GM19467 (cell line): Measurements from ENCODE around the gene APH1A.
"Not testable (repeated sequence)": the region's sequence is repeated elsewhere in the genome, so short reads cannot be mapped to it uniquely, and the experiment has no call there.

Source experiments
- ATAC-seq: cut with Tn5 transposase; IDR thresholded peaks from one replicate; pipeline ENCODE4 v1.9.1; 2021; ENCODE audit warnings: mild to moderate bottlenecking, moderate library complexity; ENCODE audit not compliant: unreplicated experiment

APH1A gene

DNA sequence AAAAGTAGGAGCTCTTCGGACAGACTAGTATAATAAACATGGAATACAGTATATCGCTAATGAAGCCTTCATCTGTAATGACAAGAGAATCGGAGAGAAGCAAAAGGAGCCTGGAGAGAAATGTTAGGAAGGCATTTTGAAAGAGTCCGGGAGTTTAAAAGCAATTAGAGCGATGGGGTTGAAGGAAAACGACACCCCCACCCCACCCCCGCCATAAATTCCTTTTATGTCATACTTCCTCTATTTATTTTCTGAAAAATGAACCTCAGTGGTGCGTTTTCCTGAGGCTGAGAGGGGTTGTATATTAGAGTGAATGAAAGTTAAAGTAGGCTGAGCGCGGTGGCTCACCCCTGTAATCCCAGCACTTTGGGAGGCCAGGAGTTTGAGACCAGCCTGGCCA, 635 bp upstream of the APH1A start:
- no peak for ATAC-seq

DNA sequence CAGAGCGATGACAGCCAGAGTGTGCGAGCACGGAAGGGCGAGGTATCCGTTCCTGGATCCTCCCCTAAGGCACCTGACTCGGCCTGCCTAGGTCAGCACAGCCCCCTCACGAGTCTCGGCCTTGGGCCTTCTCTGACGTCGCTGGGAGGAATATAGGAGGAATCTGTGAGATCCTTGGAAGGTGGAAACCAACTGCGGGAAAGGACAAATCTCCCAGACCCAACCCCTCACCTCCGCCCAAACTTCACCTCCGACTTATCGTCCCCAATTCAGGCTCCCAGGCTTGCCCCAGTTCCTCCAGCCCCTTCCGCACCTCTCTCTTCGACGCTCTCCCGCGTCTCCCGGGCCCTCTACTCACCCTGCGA, 494 bp downstream of the APH1A start:
- ATAC-seq: no peak

DNA sequence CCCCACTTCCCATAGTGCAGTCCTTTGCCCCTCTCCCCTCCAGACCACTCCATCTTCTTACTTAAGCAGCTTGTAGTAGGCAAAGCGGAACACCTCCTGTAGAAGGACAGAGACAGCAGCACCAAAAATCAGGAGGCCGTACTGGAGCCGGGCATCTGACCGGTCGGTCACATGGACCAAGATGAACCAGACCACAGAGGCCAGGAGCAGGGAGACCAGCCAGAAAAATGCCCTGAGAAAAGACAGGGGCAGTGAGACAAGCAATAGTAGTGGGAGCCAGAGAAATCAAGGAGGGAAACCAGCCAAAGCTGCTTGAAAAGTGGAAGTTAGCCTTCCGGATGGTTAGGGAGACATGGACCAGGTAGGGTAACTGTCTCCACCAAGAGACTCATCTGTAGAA, 920 bp downstream of the APH1A start:
- ATAC-seq: no peak

DNA sequence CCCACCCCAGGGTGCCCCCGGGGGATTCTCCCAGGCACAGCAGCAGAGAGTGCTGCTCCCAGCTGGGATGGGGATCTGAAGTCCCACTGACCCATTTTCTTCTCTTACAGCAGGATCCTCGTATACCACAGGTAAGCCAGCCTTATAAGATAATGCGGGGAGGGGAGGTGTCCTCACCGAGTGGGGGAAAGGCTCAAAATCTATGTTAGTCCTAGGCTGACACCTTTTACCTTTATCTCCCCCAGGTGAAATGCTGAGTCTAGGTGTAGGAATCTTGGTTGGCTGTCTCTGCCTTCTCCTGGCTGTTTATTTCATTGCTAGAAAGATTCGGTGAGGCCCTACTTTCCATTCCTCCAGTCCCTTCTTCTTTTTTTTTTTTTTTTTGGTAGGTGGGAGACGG, 5.3 kb downstream of the APH1A start:
- no peak for ATAC-seq

DNA sequence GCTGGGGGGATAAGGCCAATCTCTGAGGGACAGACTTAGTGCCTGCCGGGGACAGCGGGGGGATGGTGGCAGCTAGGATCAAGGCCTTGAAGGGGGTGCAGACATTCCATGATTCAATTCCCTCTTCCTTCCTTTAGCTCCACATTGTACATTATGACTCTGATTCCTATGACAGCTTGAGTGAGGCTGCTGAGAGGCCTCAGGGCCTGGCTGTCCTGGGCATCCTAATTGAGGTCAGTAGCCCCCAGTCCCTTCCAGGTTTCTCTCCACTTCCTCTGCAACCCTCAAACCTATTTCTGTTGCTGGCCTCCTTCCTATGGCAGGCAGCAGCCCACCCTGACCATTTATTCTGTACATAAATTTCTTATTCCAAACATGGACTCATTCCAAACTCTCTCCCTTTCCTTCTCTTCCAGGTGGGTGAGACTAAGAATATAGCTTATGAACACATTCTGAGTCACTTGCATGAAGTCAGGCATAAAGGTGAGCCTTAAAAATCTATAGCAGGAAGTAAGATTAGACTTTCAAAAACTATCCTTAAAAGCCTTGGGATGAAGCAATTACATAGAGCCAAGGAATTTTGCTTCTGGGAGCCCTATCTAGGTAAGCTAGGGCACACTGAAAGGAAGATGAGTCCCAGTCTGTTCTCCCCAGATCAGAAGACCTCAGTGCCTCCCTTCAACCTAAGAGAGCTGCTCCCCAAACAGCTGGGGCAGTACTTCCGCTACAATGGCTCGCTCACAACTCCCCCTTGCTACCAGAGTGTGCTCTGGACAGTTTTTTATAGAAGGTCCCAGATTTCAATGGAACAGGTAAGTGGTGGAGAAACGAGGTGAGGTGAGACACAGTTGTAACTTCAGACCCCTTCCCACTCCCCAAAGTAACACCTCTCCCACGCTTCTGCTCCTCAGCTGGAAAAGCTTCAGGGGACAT, 6.2 kb downstream of the APH1A start:
- ATAC-seq: no peak

DNA sequence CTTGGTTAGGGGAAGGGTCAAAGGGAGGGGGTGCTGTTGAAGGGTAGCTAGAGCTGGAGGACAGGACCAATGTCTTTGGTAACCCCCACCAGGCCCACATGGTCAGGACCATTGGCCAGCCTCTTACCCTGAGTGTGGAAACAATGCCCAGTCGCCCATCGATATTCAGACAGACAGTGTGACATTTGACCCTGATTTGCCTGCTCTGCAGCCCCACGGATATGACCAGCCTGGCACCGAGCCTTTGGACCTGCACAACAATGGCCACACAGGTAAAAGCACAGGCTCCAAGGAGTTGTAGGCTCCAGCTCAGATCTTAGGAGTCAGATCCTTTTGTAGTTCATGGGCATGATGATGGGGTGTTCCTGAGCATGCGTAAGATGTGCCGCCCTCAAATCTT, 7.4 kb downstream of the APH1A start:
- ATAC-seq: no peak

DNA sequence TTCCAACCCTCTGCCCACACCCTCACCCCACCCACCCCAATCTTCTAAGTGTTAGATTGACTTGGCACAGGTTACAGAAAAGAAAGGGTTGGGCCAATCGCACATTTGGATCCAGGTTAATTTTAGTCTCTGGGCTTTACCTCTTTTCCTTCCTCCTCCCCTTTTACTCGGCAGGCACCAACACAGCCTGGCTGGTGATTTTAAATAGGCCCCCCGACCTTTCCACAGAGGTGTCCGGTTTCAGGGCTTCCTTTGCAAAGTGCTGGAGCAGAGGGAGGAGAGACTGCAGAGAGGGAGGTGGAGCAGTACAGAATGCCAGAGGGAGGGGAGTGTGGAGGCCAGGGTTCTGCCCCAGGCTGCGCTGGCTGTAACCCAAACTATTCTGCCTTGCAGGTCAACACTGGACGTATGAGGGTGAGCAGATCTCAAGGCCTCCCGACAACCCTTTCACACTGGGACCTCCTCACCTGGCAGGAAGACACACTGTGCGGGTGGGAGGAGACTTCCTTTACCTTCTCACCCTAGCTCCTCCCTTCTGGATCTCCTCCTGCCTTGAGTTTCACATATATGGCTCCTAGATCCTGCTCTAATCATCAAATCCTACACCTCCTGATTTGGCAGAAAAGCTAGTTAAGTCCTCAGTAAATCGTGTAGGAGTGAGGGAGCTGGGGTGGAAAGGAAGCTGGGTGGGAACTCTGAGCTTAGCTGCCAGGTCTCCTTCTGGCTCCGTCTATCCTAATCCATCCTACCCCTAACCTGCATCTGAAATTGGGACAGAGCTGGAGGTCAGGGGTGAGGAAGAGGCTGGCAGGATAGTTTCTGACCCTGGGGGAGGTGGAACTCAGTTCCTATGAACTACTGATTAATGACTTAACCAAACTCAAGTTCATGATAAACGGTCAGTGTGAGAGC, 8.8 kb downstream of the APH1A start:
- ATAC-seq: no peak

DNA sequence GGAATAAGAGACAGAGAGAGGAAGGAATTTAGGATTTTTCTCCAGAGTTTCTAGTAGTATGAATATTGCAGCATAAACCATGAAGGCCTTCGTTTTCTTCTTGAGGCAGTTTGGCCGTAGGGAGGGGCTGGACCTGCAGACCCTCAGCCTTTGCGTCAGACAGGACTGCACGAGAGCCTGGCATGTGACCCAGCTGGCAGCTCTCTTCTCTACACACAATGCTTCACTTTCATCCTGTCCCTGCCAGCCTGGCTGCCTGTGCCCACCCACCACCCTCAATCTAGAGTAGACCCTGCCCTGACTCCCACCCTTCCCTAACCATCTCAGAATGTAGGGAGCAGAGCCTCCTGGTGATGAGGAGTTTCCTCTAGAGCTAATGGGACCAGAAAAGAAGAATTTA, 9.6 kb downstream of the APH1A start:
- no peak for ATAC-seq

DNA sequence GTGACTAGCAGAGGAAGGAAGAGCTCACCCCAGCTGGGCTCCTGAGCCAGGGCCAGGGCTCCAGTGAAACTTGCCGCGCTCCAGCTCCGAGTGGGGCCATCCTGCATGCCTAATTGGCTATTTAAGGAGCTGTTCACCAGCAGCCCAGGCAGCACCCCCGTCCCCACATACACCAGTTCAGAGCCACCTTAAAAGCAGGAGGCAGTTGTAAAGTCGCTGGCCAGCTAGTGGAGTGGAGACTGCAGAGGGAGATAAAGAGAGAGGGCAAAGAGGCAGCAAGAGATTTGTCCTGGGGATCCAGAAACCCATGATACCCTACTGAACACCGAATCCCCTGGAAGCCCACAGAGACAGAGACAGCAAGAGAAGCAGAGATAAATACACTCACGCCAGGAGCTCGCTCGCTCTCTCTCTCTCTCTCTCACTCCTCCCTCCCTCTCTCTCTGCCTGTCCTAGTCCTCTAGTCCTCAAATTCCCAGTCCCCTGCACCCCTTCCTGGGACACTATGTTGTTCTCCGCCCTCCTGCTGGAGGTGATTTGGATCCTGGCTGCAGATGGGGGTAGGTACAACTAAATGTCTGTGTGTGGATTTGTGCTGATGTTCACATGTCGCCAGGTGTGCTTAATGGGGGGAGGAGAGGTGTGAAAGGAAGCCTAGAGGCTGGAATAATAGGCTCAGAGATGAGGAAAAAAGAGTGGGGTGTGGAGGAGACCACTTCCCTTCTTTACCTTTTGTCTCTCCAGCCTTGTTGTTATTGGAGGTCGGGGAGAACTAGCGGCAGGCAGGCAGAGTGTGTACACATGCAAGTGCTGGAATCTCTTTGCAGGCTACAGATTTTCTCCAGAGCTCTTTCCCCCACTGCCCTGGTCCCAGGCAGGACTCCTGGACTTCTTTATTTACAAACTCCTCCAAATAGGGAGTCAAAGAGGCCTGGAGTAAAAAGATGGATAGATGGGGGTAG, 10.9 kb downstream of the APH1A start, which contains the start of gene CA14:
Gene CA14 (plus strand): TSS at position 151 of the 962 bp plus-strand sequence. CDS start 355 bp downstream, at position 506.
- no peak for ATAC-seq

DNA sequence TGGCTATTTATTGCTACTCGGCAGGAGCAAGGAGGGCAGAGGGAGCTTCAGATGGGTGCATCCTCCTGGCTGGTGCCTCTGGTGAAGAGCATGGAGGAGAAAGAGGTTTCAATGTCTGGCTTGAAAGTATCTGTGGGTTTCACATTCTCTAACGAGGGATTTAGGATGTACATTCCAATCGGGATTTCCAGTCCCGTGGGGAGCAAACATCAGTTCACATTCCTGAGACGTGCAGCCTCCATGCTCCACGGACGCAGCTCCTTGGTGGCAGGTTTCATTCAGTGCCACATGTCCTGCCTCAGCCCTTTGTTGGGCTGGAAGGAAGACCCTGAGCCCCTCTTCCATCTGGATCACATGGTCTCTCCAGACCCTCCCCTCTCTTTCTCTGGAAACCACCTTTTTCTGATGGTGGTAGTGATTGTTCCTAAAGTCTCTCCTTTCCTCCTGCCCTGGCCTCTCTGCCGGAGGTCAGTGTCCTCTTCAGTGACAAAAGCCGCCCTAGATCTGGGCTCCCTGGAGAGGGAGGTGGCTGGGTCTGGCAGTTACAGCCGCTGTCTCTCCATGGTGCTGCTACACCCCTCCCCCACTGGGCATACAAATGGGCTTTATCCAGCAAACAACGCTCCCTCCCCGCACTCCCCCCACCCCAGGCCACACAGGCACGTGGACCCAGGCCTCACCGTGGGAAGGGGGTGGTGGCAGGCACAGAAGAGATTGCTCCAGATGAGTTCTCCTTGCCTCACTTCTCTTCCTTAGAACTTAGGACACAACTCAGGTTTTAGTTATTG, 12.1 kb downstream of the APH1A start:
- no peak for ATAC-seq

DNA sequence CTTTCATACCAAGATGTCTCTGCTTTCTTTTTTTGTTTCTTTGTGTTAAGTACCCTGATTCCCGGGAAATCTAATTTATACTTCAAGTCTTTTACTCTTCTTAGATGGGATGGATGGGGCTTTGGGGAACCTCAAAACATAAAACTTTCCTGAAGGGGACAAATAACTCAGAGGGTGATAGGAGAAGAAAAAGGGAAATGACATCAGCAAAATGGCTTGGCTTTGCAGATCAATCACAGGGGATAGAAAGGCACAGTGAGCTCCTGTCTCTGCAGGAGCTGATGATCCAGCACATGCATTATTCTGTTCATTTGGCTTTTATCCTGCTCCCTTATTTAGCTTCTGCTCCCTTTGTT, 12.6 kb downstream of the APH1A start:
- ATAC-seq: no peak

DNA sequence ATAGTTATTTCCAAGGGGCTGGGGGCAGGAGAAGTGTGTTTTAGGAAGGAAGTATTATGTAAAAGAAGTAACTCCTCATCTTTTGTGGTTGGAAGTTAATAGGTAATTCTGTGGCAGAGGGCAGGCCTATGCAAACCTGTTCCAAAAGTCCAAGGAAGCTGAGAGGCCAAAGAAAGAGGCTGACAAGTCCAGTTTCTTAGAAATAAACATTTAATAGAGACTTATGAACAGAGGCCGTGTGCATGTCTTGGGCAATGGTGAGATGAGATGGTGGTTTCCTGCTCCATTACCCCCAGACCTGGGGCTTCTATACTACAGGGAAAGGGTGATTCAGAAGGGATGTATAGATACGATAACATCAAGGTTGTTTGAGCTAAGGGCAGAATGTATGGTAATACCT, 18.9 kb downstream of the APH1A start:
- ATAC-seq: no peak

DNA sequence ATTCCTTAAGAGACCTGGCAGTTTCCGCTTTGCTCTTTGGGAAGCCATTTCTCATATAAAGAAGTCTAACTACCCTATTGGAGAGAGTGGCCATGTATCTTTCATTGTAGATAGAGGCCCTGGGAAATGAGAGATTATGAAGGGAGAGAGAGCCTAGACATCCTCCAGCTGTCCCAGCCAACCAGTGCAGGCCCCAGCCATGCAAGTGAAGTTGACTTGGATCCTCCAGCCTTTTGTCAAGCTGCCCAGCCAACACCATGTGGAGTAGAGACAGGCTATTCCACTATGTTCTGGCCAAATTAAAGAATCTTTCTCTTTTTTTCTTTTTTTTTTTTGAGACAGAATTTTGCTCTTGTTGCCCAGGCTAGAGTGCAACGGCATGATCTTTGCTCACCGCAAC, 25.8 kb downstream of the APH1A start:
- no peak for ATAC-seq

DNA sequence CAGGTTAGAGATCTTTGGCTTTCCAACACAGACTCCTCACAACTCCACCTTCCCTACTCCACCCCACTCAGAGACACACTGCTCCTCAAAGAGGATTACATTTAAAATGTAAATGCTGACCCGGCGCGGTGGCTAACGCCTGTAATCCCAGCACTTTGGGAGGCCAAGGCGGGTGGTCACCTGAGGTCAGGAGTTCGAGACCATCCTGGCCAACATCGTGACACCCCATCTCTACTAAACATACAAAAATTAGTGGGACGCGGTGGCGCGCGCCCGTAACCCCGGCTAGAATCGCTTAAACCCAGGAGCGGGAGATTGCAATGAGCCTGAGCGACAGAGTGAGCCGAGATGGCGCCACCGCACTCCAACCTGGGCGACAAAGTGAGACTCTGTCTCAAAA, 31.1 kb downstream of the APH1A start:
- no peak for ATAC-seq

DNA sequence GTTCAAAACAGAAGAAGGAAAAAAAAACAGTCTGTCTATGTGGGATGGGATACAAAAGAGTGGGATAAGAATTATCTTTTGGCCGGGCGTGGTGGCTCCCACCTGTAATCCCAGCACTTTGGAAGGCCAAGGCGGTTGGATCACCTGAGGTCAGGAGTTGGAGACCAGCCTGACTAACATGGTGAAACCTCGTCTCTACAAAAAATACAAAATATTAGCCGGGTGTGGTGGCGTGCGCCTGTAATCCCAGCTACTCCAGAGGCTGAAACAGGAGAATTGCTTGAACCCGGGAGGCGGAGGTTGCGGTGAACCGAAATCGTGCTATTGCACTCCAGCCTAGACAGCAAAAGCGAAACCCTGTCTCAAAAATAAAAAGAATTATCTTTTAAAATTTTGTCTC, 31.6 kb downstream of the APH1A start:
- ATAC-seq: not testable (repeated sequence)

DNA sequence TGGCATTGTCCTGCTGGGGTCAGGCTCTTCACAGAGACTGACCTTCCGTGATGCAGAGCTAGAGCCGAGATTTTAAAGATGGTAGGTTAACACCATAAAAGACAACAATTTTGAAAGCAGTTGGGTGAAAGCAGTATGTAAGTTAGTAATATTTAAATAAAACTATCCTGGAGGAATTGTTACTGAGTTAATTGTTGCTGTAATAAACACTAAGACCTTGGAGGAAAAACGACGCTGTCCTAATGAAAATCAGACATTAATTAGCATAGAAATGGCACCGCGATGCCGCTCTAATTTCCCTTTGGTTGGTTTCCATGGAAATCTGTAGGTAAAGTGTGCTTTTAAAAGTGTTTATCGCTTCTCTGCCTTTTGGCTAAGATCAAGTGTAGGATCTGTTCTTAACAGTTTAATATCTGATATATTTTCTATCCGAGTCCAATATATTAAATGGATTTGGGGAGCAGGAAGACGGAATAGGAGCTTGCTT, 32.2 kb downstream of the APH1A start:
- ATAC-seq: no peak

DNA sequence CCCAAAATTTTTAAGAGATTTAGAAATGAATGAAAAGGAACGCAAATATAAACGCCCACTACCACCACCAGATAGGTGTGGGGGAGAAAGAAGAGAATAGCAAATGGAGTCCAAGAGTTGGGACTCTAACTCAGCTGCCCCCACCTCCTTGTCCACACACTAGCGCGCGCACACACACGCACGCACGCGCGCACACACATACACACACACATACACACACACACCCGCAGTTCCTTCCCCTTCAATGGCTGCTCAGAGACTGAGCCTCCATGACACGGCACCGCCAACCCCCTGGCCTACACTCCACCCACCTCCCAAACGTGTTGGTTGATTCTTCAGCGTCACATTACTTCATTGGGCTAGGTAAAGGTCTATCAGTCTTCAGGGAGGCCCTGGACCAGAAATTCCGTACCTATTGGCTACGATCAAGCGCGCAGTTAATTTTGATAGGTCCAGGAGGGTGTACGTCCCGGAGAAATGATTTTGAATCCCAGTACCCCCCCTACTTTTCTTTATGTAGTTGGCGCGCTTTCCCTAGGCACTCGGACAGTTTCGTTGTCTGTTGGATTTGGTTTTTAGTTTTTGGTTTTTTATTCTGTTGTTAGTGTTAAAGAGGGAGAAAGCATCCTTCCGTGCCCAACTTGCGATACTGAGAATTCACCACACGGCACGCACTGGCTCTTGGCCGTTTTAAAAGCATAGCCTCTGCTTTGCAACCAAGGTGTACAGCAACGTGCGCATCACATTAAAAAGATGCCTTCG, 32.8 kb downstream of the APH1A start, which contains the start of gene ANP32E:
Gene ANP32E (minus strand): TSS at position 261 of the 762 bp plus-strand sequence. CDS start 326 bp downstream, outside the sequence.
- peak; percentile 83 for ATAC-seq

DNA sequence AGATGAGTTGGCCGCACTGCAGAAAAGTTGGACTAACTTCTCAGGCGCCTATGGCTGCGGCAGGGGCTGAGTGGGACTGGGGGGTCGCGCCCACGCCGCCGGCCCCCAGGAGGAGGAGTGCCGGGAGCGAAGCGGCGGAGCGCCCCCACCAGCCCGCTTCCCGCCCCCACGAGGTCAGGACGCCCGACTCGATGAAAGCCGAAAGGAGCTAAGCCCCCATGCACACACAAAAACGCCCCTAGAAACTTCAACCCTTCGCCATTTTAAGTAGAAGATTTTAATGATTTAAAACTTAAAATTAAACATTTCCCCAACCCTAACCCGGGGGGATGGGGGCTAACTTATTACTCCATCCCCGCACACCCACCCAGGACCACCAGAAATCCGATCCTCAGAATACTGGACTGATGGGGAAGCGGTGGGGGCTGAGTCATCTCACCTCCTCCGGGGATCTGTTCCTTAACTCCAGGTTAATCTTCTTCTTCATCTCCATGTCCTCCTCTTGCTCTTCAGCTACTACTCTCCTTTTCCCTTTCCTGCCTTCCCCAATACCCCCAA, 33.4 kb downstream of the APH1A start:
- ATAC-seq: no peak
